COLO829 (cell line): ENCODE data around the gene PARP15.
"Not testable (repeated sequence)": the region's sequence is repeated elsewhere in the genome, so short reads cannot be mapped to it uniquely, and the experiment has no call there.

Experiments used
- DNase-seq: peaks from one replicate; pipeline ENCODE4 v3.0.0; 2012; ENCODE audit warnings: low spot score

PARP15 gene

DNA sequence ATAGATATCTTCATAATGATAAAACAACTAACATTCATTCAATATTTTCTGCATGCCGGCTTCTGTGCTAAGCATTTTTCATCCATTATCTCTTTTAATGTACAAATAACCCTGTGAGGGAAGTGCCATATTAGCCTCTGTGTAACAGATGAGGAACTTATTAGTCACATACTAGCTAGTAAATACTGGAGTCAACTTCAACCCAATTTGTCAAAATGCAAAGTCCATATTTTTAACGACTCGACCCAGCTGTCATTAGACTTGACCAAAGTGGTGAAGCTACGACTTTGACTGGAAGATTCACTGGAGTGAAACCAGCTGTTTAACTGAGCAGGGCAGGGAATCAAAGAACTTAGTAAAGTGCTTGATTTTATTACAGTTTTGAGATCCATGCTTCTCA lies 41.6 kb downstream of the PARP15 start:
- no peak for DNase-seq

DNA sequence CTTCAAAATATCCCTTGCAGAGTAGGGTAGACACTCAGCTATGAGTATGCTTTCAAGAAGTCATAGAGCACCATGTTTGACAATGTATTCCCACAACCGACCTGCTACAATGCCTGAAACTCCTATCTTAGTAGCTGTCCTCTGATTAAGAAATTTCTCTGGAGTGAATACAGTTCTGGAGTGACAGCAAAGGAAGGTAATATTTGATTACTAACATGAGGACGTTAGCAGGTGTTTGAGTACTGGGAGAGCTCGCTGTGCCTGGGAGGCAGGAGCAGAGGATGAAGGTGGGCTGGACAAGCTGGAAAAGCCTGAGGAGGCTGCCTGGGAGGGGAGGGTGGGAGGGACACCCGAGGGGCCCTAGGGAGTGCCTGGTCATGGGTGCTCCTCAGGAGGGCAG lies 42.9 kb downstream of the PARP15 start:
- DNase-seq: no peak

DNA sequence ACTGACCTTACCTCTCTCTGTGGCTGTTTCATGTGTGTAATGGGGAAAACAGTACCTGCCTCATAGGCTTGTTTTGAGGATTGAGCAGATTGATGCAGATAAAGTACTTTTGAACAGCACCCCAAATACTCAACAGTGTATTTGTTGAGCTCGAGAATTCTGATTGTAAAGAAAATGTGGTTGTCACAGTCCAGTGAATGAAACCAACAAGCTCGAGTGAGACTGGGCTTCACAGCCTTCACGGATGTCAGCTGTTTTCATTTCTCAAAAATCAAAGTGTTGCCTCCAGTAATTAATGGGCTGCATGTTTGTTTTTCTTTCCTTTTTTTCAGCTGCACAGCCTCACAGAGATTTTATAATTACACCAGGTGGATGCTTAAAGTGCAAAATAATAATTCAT lies 43.7 kb downstream of the PARP15 start:
- no peak for DNase-seq

DNA sequence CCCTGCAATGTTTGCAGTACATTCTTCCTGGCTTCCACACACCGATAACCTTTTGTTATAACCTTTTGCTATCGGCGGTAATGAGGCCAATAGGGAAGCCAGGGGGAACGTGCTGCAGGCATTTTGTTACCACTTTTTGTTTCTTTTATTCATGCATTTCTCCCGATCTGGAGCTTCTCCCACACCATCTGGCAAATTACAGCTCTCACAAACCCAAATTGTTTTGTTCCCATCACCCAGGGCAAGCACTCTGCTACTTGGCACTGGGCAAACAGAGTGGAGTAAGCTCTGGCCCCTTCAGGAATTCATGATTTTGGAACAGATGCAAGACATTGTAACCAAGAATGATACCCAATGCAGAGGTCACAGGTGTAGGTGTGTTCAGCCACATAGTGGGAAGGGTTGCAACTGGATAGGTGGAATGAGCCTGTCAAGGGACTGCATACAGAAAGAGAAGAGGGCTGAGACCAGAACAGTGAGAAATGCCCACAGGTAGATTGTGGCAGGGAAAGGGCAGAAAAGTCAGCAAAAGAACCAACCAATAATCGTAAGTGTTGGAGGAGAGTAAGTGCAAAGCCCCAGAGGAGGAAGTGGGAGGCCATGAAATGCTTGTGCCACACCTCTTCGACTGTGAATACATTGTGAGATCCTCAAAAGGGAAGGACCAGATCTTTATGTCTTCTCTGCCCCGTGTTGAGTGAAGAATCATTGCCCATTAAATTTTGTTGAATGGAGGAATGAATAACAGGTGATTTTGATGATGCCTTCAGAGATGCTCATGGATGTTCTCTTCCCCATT lies 45.8 kb downstream of the PARP15 start:
- DNase-seq: no peak

DNA sequence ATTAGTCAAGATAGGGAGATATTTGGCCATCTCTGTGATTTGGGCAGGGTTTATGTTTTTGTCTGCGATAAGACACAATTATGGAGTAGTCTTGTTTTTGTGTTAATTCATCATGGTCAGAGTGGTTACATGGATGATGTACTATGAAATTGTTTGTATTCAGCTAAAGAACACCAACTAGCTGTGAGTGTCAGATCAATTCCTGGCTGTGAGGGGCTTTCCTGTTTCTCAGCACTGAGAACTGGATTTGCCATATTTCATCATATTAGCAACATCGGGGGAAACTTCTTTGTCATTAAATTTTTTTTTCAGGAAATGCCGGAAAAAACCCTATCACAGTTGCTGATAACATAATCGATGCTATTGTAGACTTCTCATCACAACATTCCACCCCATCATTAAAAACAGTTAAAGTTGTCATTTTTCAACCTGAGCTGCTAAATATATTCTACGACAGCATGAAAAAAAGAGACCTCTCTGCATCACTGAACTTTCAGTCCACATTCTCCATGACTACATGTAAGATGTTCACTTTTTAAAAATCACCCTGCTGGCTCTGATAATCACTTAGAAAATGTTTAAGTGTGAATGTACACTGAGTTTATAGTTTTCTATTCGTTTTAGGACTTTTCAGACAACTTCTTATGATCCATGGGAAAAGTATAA lies 49.2 kb downstream of the PARP15 start:
- no peak for DNase-seq

DNA sequence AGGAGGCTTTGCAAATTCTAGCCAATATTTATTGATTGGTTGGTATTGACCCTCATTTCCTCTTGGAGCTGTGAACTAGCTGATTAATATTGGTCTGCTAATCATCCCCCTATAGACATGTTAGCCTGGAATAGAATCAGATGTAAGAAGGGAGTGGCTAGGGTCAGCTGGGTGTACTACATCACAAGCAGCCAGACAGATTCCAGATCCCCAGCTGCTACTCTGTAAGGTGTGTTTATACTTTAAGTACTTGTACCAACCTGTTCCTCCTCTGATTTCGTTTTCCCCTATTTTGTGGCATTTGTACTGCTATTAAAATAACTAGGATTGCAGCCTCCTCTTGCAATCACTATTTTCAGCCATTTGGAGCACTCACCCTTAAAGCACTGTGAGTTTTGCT lies 49.9 kb downstream of the PARP15 start:
- DNase-seq: no peak

DNA sequence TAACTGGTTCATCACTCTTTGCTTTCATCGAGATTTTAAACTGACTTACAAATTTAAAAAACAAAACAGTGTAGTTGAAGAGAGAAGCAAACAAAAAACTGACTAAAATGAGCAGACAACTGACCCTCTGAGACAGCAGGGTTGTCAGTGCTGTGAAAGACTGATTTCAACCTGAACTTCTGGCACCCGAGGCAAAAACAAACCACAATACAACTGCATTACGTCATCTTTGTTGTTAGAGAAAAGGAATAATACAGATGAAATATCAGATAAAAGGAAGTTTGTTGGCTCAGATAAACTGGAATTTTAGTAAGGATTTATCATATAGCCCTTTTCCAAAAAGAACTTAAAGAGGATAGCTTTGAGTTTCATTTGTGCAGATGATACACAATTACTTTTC lies 51.1 kb downstream of the PARP15 start:
- DNase-seq: no peak

DNA sequence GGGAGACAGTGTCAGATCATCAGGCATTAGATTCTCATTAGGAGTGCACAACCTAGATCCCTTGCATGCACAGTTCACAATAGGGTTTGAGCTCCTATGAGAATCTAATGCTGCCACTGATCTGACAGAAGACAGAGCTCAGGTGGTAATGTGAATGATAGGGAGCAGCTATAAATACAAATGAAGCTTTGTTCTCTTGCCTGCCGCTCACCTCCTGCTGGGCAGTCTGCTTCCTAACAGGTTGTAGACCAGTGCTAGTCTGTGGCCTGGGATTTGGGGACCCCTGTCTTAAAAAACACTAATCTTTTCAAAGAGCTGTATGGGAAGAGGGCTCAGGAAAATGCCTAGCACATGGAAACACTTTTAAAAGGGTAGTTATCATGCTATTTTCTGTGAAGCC lies 52.3 kb downstream of the PARP15 start:
- DNase-seq: no peak

DNA sequence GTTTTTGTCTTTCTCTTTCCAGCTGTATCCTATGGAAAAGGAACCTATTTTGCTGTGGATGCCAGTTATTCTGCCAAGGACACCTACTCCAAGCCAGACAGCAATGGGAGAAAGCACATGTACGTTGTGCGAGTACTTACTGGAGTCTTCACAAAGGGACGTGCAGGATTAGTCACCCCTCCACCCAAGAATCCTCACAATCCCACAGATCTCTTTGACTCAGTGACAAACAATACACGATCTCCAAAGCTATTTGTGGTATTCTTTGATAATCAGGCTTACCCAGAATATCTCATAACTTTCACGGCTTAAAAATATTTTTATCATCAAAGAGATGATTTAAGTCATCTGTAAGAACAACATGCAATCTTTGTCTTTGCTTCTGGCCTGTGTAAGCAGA lies 58.3 kb downstream of the PARP15 start:
- no peak for DNase-seq

DNA sequence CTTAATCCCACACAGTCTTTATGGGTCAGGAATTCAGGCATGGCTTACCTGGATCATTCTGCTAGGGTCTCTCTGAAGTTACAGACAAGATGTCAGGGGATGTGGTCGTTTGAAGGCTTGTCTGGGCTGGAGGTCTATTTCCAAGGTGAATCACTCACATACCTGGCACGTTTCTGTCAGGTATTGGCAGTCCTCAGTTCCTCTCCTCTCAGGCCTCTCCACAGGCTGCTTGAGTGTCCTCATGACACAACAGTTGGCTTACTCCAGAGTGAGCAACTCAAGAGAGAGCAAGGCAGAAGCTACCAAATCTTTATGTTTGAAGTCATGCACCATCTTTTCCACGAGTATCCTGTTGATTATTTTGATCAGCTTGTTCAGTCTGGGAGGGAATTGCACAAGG lies 59.2 kb downstream of the PARP15 start:
- no peak for DNase-seq

DNA sequence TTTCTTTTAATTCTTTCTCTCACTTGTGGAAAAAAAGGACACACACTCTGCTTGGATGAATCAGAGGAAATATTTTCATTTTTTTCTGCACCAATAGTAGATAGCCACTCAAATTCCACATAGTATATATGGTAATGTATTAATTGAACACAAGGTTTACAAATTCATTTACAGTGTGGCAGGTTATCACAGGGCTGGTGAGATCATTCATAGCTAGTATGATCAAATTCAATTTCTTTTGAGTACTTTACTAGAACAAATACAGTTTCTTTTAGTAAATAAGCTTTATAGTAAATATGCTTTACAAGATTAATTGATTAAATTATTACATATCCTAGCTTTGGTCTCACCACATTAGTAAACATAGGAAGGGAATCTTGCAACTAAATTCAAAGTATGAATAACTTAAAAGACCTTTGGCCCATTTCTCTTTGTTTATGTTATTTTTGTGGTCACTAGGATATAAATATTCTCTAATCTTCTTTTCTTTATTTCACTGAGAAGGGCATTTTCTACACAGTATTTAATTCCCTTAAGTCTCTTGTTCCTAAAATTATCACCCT lies 63.1 kb downstream of the PARP15 start:
- DNase-seq: no peak

DNA sequence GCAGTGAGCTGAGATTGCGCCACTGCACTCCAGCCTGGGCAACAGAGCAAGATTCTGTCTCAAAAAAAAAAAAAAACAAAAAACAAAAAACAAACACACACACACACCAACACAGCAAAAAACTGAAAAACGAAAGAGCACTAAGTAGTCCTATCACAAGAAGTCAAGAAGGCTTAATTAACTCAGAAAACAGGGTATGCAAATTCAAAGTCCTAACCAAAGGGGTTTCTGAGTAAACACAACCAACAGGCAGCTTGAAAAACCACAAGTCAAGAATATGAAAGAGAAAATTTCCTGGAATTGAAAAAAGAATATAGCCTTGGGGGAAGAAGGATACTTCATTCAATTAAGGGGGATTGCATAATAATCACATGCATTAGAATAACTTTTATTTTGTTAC lies 65.5 kb downstream of the PARP15 start:
- DNase-seq: no peak

DNA sequence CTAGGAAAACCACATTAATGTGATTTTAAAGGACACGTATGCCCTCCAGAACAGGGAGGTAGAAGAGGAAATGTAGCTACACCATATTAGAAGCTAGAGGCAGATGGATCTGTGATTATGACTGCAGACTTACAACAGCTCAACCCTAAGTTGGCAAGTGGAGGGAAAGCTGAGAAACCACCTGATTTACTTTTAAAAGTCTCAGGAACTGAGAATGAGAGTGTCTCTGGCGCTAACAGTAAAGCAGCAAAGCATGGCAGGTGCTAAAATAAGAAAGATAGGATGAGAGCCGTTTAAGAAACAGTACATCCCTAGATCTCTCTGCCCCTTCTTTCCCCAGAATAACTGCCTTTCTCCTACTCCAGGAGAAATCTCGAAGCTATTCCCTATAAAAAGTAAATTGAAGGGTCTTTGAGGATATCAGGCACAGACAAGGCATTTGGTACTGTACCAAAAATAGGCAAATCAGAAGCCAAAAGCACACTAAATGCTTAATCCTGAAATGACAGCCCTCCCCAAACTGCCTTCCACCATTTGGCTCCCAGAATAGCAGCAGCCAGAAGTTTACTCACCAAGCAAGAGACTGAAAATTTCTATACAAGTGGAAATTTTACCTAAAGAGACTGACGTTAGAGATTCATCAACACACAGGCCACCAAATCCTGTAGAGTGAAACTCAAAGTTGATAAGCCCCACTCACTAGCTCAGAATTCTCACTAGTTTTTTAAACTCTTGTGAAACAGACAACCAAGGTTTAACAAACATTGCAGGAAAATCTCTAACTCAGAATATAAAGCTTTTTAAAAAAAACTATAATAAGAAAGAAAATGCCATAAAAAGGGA lies 68.9 kb downstream of the PARP15 start:
- no peak for DNase-seq

DNA sequence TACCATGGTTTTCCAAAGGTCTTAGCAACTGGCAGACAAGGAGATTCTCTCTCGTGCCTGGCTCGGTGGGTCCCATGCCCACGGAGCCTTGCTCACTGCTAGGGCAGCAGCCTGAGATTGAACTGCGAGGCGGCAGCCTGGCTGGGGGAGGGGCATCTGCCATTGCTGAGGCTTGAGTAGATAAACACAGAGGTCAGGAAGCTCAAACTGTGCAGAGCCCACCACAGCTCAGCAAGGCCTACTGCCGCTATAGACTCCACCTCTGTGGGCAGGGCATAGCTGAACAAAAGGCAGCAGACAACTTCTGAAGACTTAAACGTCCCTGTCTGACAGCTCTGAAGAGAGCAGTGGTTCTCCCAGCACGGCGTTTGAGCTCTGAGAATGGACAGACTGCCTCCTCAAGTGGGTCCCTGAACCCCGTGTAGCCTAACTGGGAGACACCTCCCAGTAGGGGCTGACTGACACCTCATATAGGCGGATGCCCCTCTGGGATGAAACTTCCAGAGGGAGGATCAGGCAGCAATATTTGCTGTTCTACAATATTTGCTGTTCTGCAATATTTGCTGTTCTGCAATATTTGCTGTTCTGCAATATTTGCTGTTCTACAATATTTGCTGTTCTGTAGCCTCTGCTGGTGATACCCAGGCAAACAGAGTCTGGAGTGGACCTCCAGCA lies 73.9 kb downstream of the PARP15 start:
- DNase-seq: not testable (repeated sequence)

DNA sequence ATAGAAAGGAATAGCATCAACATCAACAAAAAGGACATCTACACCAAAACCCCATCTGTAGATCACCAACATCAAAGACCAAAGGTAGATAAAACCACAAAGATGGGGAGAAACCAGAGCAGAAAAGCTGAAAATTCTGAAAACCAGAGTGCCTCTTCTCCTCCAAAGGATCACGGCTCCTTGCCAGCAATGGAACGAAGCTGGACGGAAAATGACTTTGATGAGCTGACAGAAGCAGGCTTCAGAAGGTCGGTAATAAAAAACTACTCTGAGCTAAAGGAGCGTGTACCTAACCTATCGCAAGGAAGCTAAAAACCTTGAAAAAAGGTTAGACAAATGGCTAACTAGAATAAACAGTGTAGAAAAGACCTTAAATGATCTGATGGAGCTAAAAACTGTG lies 74.5 kb downstream of the PARP15 start:
- not testable (repeated sequence) for DNase-seq

DNA sequence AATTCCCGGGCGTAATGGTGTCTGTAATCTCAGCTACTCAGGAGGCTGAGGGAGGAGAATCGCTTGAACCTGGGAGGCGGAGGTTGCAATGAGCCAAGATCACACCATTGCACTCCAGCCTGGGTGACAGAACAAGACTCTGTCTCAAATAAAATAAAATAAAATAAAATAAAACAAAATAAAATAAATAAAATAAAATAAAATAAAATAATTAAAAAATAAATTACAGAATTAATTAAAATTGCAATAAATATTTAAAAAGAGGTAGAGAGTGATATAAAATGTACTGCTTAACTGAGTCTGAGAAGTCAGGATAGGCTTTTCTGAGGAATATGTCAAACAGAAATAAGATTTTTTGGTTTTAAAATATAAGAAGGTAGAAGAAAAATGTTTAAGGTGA lies 80.9 kb downstream of the PARP15 start:
- DNase-seq: not testable (repeated sequence)

DNA sequence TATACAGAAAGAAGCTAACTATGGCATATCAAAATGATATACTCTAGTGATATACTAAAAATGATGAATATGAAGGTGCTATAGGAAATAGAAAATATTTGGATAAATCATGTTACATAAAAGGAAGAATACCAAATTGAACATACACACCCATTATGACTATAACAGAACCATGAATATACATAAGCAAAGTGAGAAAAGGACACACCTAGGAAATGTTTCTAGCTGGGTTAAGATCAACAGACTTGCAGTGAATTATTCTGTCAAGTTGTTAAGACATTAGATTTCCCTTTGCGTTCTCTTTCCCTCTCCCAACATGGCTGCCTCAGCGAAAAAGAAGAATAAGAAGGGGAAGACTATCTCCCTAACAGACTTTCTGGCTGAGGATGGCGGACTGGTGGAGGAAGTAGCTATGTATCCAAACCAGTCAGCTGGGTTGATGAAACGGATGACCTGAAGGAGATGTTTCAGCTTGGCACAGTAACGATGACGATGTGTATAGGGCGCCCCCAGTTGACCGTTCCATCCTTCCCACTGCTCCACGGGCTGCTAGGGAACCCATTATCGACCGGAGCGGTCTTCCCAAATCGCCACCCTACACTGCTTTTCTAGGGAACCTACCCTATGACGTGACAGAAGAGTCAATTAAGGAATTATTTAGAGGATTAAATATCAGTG lies 83.0 kb downstream of the PARP15 start:
- DNase-seq: no peak

DNA sequence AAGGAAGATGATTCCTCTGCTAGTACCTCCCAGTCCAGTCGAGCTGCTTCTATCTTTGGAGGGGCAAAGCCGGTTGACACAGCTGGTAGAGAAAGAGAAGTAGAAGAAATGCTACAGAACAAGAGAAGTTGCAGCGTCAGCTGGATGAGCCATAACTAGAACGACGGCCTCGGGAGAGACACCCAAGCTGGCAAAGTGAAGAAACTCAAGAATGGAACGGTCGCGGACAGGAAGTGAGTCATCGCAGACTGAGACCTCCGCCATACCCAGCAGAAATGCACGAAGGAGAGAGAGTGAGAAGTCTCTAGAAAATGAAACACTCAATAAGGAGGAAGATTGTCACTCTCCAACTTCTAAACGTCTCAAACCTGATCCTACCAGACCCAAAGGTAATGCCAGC lies 84.2 kb downstream of the PARP15 start:
- DNase-seq: no peak

DNA sequence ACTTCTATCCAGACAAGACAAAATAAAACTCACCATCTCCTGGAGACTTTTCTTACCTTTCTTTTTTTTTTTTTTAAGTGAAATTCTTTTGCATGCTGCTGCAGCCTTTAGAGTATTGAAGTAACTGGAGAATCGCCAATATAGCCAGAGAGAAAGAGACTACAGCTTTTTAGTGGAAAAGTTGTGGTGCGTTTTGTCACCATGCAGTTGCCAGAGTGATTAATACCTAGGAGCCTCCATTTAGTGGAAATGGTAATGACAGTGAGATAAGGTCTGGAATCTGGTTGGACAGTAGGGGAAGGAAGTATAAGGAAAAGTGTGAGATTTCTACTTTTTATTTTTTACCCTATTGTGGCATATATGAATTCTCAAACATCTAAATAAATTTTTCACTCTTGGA lies 85.1 kb downstream of the PARP15 start:
- no peak for DNase-seq

DNA sequence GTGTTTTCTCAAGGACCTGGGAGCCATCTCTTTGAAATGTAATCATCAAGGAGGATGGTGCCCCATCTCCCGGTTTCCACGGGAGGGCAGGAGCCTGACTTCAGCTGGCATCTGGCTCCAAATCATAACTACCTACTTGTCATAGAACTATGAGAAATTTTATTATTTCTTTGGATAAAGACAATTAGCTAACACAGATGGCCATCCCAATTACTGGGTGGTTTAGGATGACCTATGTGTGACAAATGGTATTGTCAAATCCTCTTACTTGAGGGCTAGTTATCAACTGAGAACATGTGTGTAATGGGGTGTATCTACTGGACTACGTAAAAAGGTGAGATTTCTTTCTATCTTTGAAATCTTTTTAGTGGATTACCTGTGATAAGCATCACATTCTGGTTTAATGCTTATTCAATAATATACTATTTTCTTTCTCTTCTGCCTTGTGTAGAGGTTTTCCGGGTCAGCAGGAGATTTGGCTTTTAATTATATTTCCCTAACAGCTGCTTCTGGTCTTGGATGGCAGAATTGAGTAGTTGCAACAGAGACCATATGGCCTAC lies 87.9 kb downstream of the PARP15 start:
- no peak for DNase-seq

DNA sequence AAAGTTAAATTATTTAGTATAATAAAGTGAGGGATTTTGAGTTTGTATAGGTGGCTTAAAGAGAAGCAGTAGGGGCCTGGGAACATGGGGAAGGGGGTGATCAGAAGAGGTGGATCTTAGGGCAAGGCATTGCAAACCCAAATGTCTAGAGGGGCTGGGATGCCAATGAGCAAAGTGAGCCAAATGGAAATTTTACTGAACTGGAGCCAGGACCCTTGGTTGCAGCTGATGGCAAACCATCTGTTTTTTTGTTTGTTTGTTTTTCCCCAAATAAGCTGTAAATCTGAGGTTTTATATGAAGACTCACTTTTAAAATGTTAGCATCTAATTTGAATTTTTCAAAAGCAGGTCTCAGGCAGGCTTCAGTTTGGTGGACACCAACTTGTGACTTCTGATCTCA lies 88.4 kb downstream of the PARP15 start:
- DNase-seq: no peak
